ENCODE data around the gene ANO7.
"Not testable (repeated sequence)": the region's sequence is repeated elsewhere in the genome, so short reads cannot be mapped to it uniquely, and the experiment has no call there.

ANO7 gene

DNA sequence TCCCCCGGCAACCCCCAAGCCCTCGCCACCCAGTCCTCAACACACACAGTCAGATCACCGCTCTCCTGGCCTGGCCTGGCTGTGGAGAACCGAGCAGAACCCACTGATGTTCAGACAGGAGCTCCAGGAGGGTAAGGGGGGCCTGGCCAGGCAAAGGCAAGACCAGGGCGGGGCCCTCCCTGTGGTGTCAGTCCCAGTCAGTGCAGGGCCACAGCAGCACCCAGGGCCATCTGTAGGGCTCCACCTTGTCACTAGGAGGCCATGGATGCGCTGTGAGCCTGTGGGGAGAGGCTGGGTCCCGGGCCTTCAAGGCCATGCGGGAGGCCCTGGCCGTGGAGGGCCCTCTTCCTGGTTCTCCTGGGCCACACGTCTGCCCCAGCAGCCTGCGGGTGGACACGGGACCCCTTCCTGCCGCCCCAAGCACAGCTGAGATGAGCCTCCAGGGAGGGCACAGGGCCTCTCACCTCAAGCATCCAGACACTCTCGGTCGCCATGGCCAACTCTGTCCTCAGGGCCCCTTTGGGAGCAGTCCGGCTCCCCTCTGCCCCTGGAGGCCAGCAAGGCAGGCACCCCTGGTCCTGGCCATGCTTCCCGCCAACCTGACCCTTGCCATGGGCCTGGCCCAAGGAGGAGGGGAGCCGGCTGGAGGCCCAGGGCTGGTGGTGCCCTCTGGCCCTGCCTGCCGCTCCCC is 2.0 kb downstream of the ANO7 start:
- no peak for DNase-seq

- DNase-seq = no peak
Observed at GRCh38 chr2:241191081-241191480, 2.6 kb downstream of the ANO7 start.

DNA sequence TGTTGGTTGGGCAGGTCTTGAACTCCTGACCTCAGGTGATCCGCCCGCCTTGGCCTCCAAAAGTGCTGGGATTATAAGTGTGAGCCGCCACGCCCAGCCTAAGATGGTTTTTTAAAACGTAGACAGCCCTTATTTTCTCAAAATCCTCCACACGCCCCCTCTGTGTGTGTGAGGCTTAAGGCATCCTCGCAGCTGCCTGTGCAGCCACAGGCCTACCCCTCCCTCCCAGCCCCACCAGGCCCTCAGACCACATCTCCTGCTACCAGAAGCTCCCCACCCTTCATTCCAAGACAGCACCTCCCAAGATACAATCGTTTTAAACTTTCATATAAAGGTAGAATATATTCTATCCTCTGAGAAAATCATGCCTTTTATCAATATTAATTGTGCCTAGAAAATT is 4.8 kb downstream of the ANO7 start:
- DNase-seq = no peak

GRCh38 chr2:241194811-241195210 is 6.3 kb downstream of the ANO7 start:
- DNase-seq = no peak

GRCh38 chr2:241195506-241196130 is 7.1 kb downstream of the ANO7 start:
- DNase-seq = no peak

DNA sequence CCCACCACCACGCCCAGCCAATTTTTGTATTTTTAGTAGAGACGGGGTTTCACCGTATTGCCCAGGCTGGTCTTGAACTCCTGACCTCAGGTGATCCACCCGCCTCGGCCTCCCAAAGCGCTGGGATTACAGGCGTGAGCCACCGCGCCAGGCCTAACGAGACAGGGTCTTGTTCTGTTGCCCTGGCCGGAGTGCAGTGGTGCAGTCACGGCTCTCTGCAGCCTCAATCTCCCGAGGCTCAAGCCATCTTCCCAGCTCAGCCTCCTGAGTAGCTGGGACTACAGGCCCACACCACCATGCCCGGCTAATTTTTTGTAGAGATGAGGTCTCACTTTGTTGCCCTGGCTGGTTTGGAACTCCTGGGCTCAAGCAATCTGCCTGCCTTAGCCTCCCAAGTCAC is 8.8 kb downstream of the ANO7 start:
- DNase-seq = not testable (repeated sequence)

GRCh38 chr2:241197947-241198346 is 9.5 kb downstream of the ANO7 start:
- no peak for DNase-seq

GRCh38 chr2:241198381-241199279 is 10.2 kb downstream of the ANO7 start:
- no peak for DNase-seq

DNA sequence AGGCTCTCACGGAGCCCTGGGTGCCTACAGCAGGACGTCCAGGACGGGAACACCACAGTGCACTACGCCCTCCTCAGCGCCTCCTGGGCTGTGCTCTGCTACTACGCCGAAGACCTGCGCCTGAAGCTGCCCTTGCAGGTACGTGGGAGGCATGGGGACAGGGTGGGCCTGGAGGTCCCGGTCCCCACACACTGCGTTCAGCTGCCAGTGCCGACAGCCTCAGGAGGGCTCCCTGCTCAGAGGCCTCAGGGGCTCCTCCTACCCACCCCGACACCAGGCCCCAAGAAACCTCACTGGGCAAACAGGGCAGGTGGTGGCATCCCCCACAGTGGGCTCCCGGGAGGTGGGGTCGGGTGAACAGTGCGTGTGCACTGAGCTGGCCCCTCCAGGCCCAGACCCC is 10.8 kb downstream of the ANO7 start:
- no peak for DNase-seq

GRCh38 chr2:241199897-241200821 is 11.7 kb downstream of the ANO7 start:
- DNase-seq = no peak

- DNase-seq = no peak
Observed at GRCh38 chr2:241200822-241201395, 12.4 kb downstream of the ANO7 start.

DNA sequence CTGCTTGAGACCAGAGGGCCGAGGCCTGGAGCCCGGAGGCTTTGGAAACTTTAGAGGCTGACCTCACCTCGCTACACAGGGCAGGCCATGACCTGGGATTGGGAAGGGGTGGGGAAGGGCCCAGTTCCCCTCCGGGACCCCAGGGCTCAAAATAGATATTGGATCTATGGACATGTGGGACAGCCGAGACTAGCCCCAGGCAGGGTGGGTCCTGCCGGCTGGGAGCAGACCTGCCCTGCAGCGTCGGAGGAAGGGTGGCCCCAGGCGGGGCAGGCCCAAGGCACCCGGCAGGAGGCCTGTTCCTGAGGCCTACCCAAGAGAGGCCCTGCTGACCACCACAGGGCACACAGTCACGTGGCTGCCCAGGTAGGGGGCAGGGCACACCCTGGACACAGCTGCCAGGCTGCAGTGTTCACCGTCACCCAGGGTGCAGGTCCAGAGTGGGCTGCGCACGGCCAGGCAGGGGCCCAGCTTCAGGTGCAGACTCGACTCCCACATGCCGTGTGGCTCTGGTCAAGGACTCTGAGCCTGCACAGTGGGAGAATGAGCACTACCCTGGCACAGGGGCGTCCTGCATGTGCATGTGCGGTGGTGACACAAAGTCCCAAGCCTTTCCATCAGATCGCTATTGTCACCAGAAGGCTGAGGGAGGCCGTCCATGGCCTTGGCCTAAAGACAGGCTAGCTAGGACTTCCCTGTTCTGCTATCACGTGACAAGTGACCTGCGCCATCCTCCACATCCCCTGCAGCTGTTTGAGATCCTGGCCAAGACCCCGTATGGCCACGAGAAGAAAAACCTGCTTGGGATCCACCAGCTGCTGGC is 13.2 kb downstream of the ANO7 start:
- no peak for DNase-seq

DNA sequence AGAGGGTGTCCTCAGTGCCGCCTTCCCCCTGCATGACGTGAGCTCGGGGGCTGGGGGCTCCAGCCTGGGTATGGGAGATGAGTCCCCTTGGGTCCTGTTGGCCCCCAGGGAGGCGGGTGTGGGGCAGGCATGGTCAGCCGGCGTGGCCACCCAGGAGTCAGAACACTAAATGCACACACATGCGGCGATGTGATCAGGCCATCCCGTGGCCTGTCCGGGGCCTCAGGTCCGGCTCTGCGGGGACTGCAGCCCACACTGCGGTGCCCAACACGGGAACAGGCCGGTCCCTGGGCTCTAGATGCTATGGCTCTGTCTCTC is 13.8 kb downstream of the ANO7 start:
- DNase-seq = no peak

GRCh38 chr2:241202681-241203080 is 14.2 kb downstream of the ANO7 start:
- DNase-seq = no peak

DNA sequence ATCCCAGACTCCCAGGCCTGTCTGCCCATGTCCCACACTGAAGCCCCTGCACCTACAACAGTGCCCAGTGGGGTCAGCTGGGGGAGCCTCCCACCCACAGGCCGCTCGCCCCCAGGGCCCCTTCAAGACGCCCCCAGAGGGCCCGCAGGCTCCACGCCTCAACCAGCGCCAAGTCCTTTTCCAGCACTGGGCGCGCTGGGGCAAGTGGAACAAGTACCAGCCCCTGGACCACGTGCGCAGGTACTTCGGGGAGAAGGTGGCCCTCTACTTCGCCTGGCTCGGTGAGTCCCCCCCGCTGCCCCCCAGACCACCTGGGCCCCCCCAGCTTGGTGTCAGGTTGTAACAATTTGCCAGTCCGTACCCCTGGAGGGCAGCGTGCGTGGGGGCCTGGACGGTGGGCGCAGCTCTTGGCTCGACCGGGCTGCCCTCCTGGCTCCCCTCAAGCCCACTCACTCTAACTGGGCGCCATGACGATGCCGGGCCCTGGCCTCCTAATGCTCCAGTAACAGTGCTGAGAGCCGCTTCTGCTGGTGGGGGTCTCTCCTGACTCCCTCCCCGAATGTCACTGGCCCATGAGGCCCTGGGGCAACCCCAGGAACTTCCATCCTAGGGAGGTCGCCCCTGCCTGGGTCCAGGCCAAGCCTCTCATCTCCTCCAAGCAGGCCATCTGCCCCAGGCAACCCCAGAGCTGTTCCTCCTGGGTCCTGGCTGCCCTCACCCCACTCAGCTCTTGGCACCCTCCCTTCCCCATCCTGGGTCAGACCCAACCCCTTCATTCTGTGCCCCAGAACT is 14.9 kb downstream of the ANO7 start:
- no peak for DNase-seq

DNA sequence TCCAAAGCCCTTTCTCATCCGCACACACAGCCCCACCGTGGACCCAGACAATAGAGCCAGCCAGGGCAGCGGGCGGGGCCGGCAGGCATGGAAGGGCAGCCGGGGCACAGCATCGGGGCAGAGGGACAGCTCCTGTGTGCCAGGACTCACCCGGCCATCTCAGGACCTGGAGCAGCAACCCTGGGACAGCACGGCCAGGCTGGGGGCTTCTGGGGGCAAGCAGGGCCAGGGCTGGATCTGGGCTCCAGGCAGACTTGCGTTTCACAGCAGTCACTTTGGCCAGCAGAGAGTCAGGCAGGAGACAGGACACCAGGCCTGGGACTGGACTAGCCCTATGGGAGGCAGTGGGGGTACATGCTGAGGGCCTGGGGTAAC is 15.5 kb downstream of the ANO7 start:
- no peak for DNase-seq

GRCh38 chr2:241204490-241204889 is 16.0 kb downstream of the ANO7 start:
- DNase-seq = no peak

DNA sequence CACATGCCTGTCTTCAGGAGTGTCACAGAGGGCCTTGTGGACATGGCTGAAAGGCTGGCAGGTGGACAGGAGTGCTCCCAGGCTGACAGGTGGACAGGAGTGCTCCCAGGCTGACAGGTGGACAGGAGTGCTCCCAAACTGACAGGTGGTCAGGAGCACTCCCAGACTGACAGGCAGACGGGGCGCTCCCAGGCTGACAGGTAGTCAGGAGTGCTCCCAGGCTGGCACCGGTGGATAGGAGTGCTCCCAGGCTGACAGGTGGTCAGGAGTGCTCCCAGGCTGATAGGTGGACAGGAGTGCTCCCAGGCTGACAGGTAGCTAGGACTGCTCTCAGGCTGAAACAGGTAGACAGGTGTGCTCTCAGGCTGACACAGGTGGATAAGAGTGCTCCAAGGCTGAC is 16.6 kb downstream of the ANO7 start:
- DNase-seq = no peak

GRCh38 chr2:241207151-241207550 is 18.7 kb downstream of the ANO7 start:
- DNase-seq = no peak

Data from amygdala (tissue), 56 donors.